H1 (cell line): ENCODE data around the gene ZNF555. TPM values are rescaled to one million over a fixed set of nuclear protein-coding genes. Genes with fewer than 3 reads are reported as not detected.

Experiments
- EP300 ChIP-seq, 2 experiments: IDR thresholded peaks; 1 replicate in 1 of 2; 2 replicates in 1 of 2; pipeline ENCODE4 v1.6.1; 2011 to 2012; ENCODE audit warnings: low read depth in 2 of 2, low read length in 2 of 2, mild to moderate bottlenecking in 2 of 2, borderline replicate concordance in 1 of 2, inconsistent platforms in 1 of 2, moderate library complexity in 1 of 2
- EZH2 ChIP-seq: fragments of 200-600 bp; sonication (generic); IDR thresholded peaks from 2 replicates; pipeline ENCODE4 v1.7.1; 2012; ENCODE audit warnings: low read depth, mild to moderate bottlenecking, moderate library complexity, low read length, inconsistent platforms; ENCODE audit not compliant: severe bottlenecking
- KDM4A ChIP-seq: IDR thresholded peaks from one replicate; pipeline ENCODE4 v1.7.1; 2012; ENCODE audit warnings: low read depth, mild to moderate bottlenecking, moderate library complexity, low read length, inconsistent platforms; ENCODE audit not compliant: severe bottlenecking
- NRF1 ChIP-seq: IDR thresholded peaks from 2 replicates; pipeline ENCODE4 v1.6.1; 2011; ENCODE audit warnings: mild to moderate bottlenecking, low read depth, low read length, improper control_type of control experiment
- POU5F1 ChIP-seq: IDR thresholded peaks from 2 replicates; pipeline ENCODE4 v1.6.1; 2011; ENCODE audit warnings: low read depth, mild to moderate bottlenecking, low read length, moderate library complexity
- TBP ChIP-seq: IDR thresholded peaks from 2 replicates; pipeline ENCODE4 v1.6.1; 2011; ENCODE audit warnings: low read depth, low read length, improper control_type of control experiment
- YY1 ChIP-seq: IDR thresholded peaks from 2 replicates; pipeline ENCODE4 v1.6.1; 2011; ENCODE audit warnings: low read depth, mild to moderate bottlenecking, low read length
- polyA plus RNA-seq, 7 experiments: library from polyadenylated mRNA; depleted of rRNA in 3 of 7; stranded (reverse) in 5 of 7; unstranded in 2 of 7; fragments of >200 nt in 5 of 7; fragments of 200-250 nt in 2 of 7; gene quantifications; 1 replicate in 5 of 7; 2 replicates in 1 of 7; 4 replicates in 1 of 7; pipeline versions ENCODE4 v1.2.1 to v1.2.3, GENCODE V29; 2011 to 2013; ENCODE audit warnings: missing spikeins in 2 of 7, mixed read lengths in 2 of 7
- total RNA-seq: library from RNA; stranded (reverse); fragmentation: NEBNext Ultra II Directional; extraction: Animal tissue kit (Norgen Biotek cat#: 25700); gene quantifications from 2 replicates; pipeline ENCODE4 v1.2.1, GENCODE V29; 2021
- TF ChIP-seq, protein P1 (sequence below): IDR thresholded peaks from 2 replicates; pipeline ENCODE4 v1.6.1; 2012; ENCODE audit warnings: inconsistent platforms

The ZNF555 gene
- total and polyA plus RNA-seq, 2 of the 8 experiments (the other 6 are each of a cell fraction or from before 2014, with no cell fraction given), result 1.6 to 5.7 TPM

DNA sequence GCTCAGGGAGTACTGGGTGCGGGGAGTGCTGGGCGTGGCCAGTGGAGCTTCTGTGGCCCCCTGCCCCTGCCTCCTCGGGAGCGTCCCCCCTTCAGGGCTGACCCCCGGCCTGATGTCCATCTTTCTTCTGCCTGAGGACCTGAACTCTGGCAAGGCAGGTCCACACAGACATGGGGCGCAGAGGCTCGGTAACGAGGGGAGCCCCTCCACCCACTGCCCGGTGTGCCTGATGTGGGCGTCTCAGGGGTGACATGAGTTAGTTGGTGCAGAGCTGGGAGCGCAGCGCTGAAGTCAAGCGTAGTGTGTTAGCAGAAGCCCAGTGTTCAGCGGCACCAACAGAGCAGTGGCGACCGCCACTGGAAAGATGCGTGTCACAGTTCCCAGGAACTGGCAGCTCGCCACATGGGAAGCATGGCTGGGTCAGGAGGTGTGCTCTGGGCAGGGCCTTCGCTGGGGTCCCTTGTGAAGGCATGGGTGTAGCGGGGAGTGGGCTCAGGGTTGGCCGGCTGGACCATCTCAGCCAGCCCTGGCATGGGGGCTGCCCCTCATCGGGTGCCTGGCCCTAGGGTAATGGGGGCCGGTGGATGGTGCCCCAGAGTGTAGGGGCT is 44.5 kb upstream of the ZNF555 start (continued):
- no peak for TF ChIP-seq KDM4A
- no peak for TF ChIP-seq POU5F1
- no peak for TF ChIP-seq YY1
- TF ChIP-seq NRF1, result no peak
- no peak for TF ChIP-seq TBP
- TF ChIP-seq EP300 (IDR thresholded peaks at IDR 0.05; ENCODE audit: borderline replicate concordance in 1 of 2, low read depth in 2 of 2, low read length in 2 of 2), result no peak
- no peak for TF ChIP-seq EZH2
- TF ChIP-seq, protein P1, sequence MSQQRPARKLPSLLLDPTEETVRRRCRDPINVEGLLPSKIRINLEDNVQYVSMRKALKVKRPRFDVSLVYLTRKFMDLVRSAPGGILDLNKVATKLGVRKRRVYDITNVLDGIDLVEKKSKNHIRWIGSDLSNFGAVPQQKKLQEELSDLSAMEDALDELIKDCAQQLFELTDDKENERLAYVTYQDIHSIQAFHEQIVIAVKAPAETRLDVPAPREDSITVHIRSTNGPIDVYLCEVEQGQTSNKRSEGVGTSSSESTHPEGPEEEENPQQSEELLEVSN, result no peak
